CD4-positive, alpha-beta T cell treated with Interleukin-15 for 1 hour (primary cell): Measurements from ENCODE around the gene CDKAL1.

Experiments used
- DNase-seq: peaks from one replicate; pipeline ENCODE4 v3.0.0-alpha.2; 2020

Gene CDKAL1

DNA sequence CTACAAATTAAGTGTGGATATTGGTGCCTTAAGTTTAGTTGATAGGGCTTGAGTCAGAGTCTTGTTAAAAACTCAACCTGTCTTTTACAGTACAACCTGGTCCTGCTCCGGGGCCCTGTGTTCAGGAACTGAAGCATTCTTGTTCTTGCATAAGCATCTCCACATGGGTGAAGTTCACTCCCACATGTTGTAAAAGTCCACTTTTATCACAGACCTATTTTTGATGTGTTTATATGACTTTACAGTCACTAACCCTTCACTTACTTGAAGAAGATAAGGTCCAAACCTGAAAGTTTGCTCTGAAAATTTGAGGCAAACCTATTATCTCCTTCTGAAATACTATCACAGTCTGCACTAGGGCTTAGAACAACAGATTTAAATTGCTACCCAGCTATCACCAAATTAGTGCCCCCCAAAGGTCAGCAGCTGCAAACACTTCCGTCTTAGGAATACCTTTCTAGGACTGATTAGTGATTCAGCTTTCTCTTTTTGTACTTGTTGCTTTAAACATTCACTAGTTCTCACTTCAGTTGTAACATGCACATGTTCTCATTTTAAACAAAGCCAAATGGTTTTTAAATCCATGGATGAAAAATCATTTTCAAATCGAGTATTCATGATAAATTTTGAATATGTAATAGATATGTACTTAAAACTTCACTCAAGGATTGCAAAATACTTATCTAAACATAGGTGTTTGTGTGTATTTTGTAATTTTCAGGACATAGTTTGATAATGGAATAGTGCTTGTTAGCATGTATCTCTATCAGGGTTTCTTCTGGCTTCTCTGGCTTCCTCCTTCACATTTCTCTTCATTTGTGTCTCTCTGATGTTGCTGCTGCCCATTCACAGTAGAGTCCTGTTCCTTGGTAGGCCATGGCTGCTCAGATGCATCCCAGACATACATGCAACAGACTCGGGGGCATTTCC is 589.5 kb downstream of the CDKAL1 start:
- DNase-seq = no peak

DNA sequence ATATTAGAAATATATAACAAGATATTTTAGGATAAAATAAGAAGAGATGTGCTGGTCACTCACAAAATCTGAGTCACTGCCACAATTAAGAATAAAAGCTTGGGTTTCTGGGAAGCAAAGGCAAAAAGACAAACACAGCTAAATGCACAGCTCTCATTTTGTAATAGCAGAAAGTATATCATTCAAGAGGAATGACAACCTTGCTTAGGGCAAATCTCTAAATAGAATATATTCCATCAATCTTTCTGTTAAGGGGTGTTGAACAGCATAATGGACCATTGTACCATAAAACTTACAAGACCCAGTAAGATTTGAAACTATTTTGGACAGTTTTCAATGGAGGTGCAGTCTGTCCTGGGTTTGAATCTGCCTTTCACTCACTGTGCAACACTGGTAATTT is 594.3 kb downstream of the CDKAL1 start:
- DNase-seq = no peak

DNA sequence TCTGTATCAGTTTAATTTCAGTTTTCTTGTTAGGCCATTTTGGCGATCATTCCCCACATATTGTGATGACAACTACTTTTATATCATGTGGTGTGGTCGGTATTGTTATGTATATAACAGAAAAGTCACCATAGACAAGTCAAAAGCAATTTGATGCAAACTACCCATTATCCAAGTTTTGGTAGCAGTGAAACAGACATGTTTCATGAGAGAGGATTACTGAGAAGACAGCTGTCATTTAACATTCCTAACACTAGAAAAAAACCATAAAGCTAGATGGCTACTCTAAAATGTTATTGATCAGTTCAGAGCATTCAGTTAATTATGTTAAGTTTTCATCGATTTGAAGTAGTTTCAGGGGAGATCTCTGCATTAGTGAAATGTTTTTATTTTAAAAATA is 597.1 kb downstream of the CDKAL1 start:
- no peak for DNase-seq

DNA sequence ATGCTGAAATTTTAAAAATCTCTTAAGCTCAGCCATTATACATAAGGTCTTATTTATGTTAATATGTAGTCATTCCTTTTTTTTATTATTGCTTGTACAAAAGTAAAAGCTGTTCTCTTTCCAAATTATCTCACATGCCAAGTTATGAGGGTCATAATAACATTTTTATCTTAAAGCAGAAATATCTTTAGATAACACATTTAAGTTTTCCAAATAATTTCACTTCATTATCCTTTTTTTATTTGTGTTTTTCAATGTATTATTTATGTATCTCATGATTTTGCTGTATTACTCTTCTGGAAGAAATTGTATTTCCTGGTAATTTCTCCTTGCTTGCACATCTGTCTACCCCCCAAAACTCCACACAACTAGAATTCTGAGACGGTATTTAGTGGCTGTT is 598.2 kb downstream of the CDKAL1 start:
- DNase-seq = no peak

DNA sequence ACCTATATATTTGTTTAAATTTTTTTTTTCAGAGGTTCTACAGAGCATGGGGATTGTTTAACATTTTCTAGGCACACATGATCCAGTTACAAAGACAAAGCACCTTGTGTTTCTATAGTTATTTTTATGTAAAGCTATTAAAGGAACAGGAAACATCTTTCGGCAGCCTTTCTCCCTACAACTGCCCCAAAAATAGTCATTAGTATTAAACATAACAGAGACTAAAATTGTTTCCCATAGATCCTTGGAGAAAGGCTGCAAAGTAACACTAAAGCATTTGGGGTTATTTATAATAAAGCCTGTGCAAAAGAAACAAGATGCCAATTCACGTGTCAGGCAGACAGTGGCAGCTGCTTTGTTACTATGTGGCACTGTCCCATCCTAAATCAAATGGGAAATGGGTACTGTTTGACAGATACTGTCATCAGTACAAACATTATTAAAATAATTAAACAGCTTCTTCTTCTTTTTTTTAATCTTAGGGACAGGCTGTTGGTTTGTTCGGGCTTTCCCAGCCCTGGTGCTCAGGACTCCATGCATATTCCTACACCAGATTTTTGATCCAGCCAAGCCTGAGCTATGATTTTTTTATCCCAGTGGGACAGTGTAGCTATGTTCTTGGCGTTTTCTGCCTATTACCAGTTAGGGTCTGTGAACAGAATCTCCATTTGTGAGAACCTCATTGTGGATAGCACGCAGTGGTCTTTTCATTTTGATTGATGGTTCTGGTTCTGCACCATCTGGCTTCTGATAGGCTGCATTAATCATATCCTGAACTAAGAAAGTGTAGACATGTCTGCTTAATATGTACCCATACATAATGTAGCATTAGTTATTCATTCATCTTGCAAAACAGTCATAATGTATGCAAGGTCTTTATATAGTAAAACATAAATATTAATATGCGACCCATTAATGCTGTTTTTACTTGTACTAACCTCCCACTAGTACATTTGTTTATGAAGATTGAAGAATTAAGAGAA is 598.9 kb downstream of the CDKAL1 start:
- no peak for DNase-seq

DNA sequence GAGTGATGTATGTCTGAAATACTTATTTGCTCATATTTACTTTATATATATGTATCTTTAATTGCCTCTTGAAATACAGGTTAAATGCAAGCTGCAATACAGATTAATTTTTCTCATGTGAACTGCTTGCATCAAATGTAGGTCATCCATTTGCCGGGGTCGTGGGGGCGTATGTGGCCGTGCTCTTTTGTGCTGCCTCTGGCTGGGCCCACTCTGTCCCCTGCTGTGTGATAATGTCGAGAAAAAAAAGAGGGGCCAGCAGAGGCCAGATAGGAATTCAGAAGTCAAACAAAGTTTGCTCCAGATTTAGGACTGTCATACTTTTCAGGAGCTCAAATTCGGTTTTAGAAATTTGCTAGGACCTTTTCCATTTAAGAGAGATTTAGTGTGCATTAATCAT is 599.6 kb downstream of the CDKAL1 start:
- no peak for DNase-seq

DNA sequence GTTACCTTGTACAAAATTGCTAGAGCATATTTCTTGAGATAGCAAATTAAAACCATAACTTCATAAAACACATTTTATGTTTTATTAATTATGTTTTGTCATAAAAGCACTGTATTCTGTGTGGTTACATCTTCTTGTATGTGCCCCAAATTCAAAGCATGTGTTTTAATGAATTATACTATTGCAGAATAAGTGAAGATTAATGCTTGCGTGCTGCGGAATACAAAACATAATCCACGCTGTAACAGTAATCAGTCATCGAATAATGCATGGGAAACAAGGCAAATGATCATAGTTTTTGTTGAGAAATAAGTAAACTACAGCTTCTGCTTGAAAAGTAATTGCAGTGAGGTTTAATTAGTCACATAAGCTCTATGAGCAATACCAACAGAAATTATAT is 600.1 kb downstream of the CDKAL1 start:
- no peak for DNase-seq

DNA sequence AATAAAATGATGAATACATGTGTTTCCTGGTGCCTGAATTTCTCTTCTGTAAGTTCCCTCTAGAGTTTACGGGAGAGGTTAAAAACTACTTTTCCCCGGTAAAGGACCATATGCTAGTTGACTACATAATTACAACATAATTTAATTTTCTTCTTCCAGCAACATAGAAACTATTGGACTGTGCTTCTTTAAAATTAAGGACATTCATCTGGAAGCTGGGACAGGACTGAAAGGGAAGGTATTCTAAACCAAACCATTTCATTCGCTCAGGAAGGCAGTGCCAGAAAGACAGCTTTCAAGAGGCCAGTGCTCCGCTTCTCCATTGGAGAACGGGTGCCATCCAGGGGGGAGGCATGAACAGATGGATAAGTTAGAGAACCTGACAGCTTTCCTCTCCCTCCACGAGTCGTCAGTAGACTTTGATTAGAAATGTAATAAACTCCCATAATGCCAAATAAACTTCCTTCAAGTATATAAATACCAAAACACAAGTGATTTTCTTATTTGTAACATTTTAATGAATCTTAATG is 601.3 kb downstream of the CDKAL1 start:
- no peak for DNase-seq

DNA sequence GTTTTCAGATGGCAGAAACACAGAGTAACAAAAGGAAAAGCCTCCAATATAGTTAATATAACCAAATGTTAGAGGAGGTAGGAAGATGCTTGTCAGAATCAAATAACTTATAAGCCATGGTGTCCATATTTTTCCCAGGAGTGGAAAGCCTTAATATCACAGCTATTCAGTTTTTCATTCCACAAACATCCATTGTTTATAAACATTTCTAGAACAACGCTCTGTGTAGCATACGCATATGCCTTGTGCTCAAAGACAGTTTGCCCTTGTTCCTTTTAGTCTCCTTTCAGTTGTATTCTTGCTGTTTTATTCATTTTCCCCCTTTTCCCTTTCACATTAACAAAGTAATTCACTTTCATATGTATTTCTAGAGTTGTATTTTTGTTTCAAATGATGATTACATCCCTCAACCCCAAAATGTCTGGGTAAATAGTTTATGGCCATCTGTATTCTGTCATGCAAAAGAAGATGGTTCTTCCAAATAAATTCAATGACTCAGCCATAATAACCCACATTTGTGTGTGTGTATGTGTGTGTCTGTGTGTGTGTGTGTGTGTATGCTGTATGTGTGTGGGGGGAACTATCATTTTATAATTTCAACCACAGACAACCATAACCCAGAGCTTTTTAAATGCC is 603.6 kb downstream of the CDKAL1 start:
- no peak for DNase-seq

DNA sequence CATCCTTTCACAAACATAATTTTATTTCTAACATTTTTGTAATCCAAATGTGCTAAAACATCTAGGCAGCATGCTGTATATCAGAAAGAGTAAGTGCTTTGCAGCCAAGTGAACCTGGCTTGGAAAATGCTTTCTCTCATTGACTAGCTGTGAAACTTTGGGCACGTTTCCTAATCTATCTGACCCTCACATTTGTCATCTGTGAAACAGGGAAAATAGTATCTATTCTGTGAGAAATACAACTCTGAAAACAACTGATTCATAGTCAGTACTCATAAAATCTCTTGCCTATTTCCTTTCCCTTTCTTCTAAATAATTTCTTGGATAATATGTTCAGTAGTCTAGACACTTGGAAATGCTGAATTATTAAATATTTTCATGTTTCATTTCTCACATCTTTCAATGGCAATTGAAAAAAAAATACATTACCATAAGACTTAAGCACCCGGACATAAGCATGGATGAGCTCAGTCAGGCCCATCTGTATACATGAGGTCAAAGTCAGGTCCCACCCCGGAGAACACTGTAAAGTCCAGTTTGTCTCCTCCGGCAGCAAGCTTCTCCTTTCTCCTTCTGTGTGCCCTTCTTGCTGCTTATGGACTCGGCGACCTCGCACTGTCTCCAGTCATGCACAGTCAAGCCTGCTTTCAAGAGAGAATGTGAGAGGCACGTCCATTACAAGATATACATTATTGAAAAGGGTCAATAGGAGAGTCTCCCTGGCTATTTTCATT is 604.2 kb downstream of the CDKAL1 start:
- no peak for DNase-seq

DNA sequence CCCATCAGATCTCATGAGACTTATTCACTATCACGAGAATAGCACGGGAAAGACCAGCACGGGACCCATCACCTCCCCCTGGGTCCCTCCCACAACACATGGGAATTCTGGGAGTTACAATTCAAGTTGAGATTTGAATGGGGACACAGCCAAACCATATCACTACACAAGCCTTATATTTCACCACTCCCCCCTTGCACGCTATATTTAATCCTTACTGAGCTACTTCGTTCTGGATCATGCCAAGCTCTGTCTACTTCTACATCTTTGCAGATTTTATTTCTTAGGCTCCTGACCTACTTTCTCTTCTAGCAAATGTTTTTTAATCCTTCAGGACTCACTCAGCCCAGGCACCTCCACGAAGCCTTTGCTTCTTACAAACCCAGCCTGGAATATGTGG is 606.7 kb downstream of the CDKAL1 start:
- no peak for DNase-seq

DNA sequence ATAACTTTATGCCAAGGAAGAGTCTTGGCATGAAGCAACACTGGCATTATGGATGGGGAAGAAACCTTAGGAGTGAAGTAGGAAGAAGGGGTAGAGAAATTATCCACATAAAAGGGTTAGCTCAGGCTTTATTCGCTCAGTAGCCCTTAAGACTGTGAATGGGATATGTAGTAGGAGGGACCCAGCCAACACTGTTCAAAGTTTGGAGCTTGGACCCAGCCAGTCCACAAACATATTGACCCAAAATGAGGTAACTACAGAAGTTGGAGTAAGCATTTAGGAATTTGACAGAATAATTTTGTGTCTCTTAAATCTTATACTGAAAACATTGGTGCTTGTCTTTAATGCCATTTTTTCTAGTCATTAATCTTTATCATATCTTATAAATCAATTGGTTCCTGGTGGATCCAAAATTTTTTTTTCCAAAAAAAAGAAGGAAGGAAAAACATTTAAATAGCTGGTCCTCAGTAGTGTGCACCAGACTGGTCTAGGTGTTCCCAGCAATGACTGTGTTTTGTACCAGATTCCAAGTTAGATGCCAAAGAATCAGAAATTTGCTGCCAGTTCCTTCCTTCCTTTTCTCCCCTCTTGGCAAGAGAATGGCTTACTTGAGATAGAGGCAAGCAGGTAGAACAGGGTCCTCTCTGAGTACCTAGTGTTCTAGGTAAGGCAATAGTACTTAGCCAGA is 607.5 kb downstream of the CDKAL1 start:
- no peak for DNase-seq

DNA sequence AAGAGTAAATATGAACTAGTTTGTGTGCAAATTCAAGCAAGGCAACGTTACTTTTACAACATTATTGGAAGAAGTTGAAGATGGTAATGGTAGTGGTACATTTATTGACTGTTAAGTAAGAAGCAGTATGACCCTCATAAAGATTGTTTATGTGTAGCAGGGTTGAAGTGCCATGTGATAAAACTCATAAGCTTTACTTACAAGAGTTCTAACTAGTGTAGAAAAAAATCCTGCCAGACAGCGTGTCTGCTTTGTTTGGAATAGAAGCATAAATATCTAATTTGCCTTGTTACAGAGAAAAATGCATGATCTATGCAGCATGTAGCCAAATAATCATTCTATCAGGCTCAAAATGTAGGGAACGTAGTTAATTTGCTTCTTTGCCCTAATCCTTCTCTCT is 608.5 kb downstream of the CDKAL1 start:
- no peak for DNase-seq

DNA sequence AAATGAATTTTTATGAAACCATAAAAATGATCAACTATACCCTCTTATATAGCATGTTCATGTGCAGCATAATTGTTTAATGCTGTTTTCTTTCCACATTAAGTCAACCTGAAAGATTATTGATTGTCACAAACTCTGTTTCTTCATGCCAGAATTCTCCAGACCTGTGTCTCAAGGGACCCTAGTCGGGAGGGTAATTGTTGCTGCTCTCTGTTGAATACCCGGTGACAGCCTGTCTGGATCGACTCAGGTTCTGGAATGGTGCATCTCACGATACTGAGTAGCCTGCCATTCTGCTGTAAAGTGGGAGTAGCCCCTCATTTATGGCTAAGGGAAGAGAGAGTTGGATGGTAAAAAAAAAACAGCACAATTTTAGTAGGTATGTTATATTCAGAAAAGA is 609.4 kb downstream of the CDKAL1 start:
- no peak for DNase-seq

DNA sequence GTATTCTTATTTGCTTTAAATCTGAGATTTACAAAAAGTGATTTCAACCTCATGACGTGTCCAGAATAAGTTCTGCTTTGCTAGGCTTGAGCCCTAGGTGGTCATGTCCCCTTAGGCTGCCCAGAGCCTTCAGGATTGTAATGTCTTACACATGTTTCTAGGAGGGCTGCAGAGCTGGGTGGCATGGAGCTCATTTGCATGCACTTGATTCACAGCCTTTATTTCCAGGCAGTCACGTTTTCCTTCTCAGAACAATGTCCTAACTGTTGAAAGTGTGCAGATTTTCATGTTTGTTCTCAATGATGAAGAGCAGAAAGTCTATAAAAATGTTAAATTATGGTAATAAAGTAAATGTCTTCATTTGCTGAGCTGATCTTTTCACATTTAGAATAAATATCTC is 610.7 kb downstream of the CDKAL1 start:
- DNase-seq = no peak

DNA sequence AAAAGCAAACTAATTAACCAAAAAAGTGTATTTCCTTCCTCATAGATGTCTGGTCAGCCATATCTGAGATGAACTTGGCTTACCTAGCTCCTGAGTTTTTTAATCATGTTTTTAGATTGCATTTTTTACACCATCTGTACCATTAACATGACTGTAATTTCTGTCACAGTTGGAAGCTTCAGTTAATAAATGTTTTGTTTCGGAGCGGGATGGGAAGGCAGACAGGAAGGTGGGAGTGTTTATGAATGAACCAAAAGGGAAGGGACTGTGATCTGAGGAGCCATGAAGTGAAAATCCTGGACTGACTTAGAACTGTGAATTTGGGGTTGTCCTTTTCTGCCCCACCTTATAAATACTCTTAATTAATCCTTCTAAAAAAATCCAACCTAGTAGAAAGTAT is 613.7 kb downstream of the CDKAL1 start:
- DNase-seq = no peak

DNA sequence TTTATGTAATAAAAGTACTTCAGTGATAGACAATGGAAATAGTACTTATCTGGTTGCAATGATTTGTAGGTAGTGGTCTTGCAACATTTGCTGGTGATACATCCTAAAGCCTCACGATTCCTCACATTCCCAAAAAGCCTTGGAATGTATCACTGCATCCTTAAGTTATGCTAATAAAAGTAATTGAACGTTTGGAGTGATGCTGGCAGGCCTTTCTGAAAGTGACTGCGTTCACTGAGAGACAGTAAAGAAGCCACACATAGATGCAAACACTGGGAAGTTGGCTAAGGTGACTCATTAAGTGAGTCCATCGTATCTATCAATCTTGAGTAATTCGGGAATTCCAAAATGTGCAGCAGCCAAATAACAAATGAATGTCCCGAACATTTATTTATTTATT is 615.2 kb downstream of the CDKAL1 start:
- DNase-seq = no peak

DNA sequence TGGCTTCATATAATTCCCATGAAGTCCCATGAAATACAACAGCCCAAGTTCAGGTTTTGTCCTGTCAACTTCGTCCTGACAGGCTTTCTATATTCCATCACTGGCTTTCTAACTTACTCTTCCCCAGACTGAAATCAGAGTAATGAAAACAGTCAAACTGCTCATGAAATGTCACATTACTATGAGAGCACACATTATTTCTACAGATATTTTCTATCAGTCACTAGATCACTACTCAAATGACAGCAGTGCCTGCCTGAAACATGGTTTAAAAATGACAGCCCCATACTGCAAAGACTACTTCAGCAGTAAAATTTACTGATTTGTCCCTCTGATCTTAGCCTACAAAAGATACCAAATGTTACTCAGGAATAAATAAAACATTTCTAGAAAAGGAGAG is 616.4 kb downstream of the CDKAL1 start:
- DNase-seq = no peak

DNA sequence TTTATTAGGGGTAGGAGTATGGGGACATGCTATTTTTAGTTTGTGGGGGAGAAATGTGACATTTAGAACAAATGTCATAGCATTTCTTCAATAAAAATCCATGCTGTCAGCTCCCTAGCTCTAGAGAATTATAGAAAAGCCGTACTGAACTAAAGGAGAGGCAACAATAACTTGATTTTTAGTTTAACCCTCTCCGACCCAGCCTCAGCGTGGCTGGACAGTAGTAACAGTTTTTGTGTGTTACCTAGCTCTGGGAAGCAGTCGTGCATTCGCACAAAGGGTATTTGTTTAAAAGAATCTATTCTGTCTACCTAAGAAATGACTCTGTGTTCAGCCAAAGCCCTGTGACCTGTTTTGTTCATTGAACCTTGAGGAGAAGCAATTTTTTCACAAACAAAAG is 616.9 kb downstream of the CDKAL1 start:
- DNase-seq = no peak

DNA sequence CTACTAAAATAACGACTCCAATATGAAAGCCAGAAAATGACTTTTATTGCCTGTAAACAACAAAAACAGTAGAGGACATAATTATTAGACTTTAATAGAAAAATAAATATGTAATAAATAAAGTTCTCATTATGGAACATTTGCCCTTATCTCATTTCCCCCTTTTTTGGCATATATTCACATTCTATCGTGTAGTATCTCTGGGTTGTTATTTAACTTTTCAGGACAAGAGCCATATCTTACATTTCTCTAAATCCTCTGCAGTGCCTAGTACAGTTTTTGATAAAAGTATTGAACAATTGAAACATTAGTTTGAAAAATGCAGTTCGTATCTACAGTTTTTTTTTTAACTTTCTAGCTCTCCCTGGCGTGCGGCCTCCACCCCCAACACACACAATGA is 617.3 kb downstream of the CDKAL1 start:
- no peak for DNase-seq

DNA sequence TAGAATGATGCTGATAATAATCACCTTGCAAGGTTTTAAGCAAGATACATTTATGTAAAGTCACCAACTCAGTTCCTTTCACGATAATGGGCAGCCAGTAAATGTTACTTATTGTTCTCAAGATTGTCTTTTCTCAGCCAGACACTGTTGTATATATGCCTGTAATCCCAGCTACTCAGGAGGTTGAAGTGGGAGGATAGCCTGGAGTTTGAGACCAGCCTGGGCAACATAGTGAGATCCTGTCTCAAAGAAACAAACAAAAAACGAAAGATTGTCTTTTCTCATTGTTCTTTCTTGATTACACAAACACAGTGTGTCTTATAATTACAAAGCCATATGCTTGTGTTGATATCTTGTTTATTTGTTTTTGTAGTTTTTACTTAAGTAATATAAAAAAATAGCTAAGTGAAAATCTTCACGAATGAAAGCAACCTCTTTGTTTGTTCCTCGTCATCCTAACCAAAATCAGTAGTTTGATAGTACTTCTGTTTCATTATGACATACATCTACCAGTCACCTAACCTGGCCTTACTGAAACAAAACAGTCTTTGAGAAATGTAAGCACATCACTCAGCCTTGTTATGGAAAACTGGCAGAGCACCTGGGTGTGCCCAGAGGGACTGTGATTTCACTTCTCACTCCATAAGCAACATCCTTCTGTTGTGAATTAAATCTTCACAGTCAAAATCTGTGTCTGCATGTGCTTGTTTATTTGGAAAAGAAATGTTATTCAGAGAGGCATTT is 623.1 kb downstream of the CDKAL1 start:
- DNase-seq = no peak
